Gastroesophageal sphincter (tissue), 3 donors: Measurements from ENCODE around the gene PLA2G2F.

Source experiments
- CTCF ChIP-seq, 4 experiments: fragments of 200-600 bp in 2 of 4; fragments of 450-650 bp in 2 of 4; sonication (generic) in 1 of 4; IDR thresholded peaks; one replicate each; pipeline ENCODE4 v1.5.1; 2017 to 2019; ENCODE audit warnings: antibody characterized with exemption in 4 of 4, mild to moderate bottlenecking in 2 of 4, moderate library complexity in 2 of 4
- EP300 ChIP-seq: sonication (generic); formaldehyde crosslinking; IDR thresholded peaks from one replicate; pipeline ENCODE4 v1.6.1; 2017; ENCODE audit warnings: antibody characterized with exemption, mild to moderate bottlenecking

DNA sequence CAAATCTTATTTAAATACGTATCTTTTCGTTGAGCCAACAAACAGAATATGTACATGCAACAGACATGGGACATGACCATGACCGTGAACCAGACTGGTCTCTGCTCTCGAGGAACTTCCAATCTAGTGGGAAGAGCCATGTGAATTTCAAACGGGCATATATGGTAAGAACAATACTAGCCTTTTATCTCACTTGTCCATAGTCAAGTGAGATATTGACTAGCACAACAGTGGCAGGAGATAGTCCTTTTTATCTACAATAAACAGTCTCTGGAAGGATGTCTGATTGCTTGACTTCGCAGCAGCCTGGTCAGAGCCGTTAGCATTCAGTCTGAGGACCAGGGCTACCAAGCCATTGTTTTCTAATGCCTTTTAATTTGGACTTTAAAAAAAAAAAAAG, 59.8 kb downstream of the PLA2G2F start:
- no peak for TF ChIP-seq EP300
- no peak for TF ChIP-seq CTCF (IDR thresholded peaks at IDR 0.05)
